Activated naive CD8-positive, alpha-beta T cell (primary cell): ENCODE results near the gene MAN1C1.

Experiments
- H3K27ac Mint-ChIP-seq: one replicate; pipeline ENCODE4 v1.8.0; 2021; ENCODE audit warnings: mixed read lengths
- H3K27me3 Mint-ChIP-seq: one replicate; pipeline ENCODE4 v1.8.0; 2021; ENCODE audit warnings: mixed read lengths
- H3K36me3 Mint-ChIP-seq: one replicate; pipeline ENCODE4 v1.8.0; 2021; ENCODE audit warnings: mixed read lengths
- H3K4me1 Mint-ChIP-seq: one replicate; pipeline ENCODE4 v1.8.0; 2021; ENCODE audit warnings: low read depth, mixed read lengths
- H3K4me3 Mint-ChIP-seq: one replicate; pipeline ENCODE4 v1.8.0; 2021; ENCODE audit warnings: mild to moderate bottlenecking, mixed read lengths
- H3K9me3 Mint-ChIP-seq: one replicate; pipeline ENCODE4 v1.8.0; 2021; ENCODE audit warnings: low read depth, mixed read lengths

Gene MAN1C1

GRCh38 chr1:25616095-25616986 is at the start of gene MAN1C1:
Gene MAN1C1, plus strand, starts transcription at chr1:25616791. Its CDS starts 1,007 bp downstream, at chr1:25617798.
- Mint-ChIP-seq H3K27me3 (no peaks in the 10 kb centered on the region), H3K4me3 (peak within 1 kb of the TSS; percentile 58), H3K4me1 (peaks cover 54% of the 10 kb centered on the region), H3K27ac (peak within 1 kb of the TSS; percentile 35), H3K36me3 (no peaks in the 10 kb centered on the region), H3K9me3 (no peaks in the 10 kb centered on the region)

- peaks cover 86% of the 10 kb centered on the region for H3K4me1 Mint-ChIP-seq
- H3K4me3 Mint-ChIP-seq: peak overlapping the region; percentile 71
- H3K36me3 Mint-ChIP-seq: no peaks in the 10 kb centered on the region
- H3K27ac Mint-ChIP-seq: peak overlapping the region; percentile 92
- no peaks in the 10 kb centered on the region for H3K9me3 Mint-ChIP-seq
- H3K27me3 Mint-ChIP-seq: no peaks in the 10 kb centered on the region
Observed at GRCh38 chr1:25567710-25568089, 48.9 kb upstream of the MAN1C1 start.

GRCh38 chr1:25568090-25568833 is 48.3 kb upstream of the MAN1C1 start:
- no peaks in the 10 kb centered on the region for H3K36me3 Mint-ChIP-seq
- H3K4me1 Mint-ChIP-seq: peaks cover 86% of the 10 kb centered on the region
- peak overlapping the region; percentile 71 for H3K4me3 Mint-ChIP-seq
- no peaks in the 10 kb centered on the region for H3K27me3 Mint-ChIP-seq
- H3K27ac Mint-ChIP-seq: peak overlapping the region; percentile 92
- no peaks in the 10 kb centered on the region for H3K9me3 Mint-ChIP-seq

GRCh38 chr1:25568834-25569596 is 47.6 kb upstream of the MAN1C1 start:
- Mint-ChIP-seq H3K27me3 (no peaks in the 10 kb centered on the region), H3K27ac (peak overlapping the region; percentile 92), H3K4me3 (peak overlapping the region; percentile 20), H3K9me3 (no peaks in the 10 kb centered on the region), H3K4me1 (peaks cover 86% of the 10 kb centered on the region), H3K36me3 (no peaks in the 10 kb centered on the region)

- peaks cover 86% of the 10 kb centered on the region for H3K4me1 Mint-ChIP-seq
- H3K4me3 Mint-ChIP-seq: no peak overlapping the region
- no peaks in the 10 kb centered on the region for H3K36me3 Mint-ChIP-seq
- no peaks in the 10 kb centered on the region for H3K27me3 Mint-ChIP-seq
- H3K27ac Mint-ChIP-seq: peak overlapping the region; percentile 92
- no peaks in the 10 kb centered on the region for H3K9me3 Mint-ChIP-seq
Observed at GRCh38 chr1:25569597-25570396, 46.8 kb upstream of the MAN1C1 start.

GRCh38 chr1:25570798-25571521 is 45.6 kb upstream of the MAN1C1 start:
- Mint-ChIP-seq H3K27ac (peak overlapping the region; percentile 61), H3K36me3 (no peaks in the 10 kb centered on the region), H3K9me3 (no peaks in the 10 kb centered on the region), H3K4me3 (no peak overlapping the region), H3K4me1 (peaks cover 76% of the 10 kb centered on the region), H3K27me3 (no peaks in the 10 kb centered on the region)

- Mint-ChIP-seq H3K4me1 (peaks cover 71% of the 10 kb centered on the region), H3K4me3 (no peak overlapping the region), H3K27me3 (no peaks in the 10 kb centered on the region), H3K36me3 (no peaks in the 10 kb centered on the region), H3K9me3 (no peaks in the 10 kb centered on the region), H3K27ac (peak overlapping the region; percentile 61)
Observed at GRCh38 chr1:25571522-25571970, 45.0 kb upstream of the MAN1C1 start.

GRCh38 chr1:25572107-25572506 is 44.5 kb upstream of the MAN1C1 start:
- H3K36me3 Mint-ChIP-seq: no peaks in the 10 kb centered on the region
- H3K27me3 Mint-ChIP-seq: no peaks in the 10 kb centered on the region
- H3K4me3 Mint-ChIP-seq: no peak overlapping the region
- H3K27ac Mint-ChIP-seq: peak overlapping the region; percentile 61
- no peaks in the 10 kb centered on the region for H3K9me3 Mint-ChIP-seq
- H3K4me1 Mint-ChIP-seq: peaks cover 65% of the 10 kb centered on the region

- Mint-ChIP-seq H3K4me1 (peaks cover 60% of the 10 kb centered on the region), H3K36me3 (no peaks in the 10 kb centered on the region), H3K9me3 (no peaks in the 10 kb centered on the region), H3K27me3 (no peaks in the 10 kb centered on the region), H3K4me3 (no peak overlapping the region), H3K27ac (peak overlapping the region; percentile 50)
Observed at GRCh38 chr1:25572708-25573590, 43.6 kb upstream of the MAN1C1 start.

- Mint-ChIP-seq H3K4me3 (no peak overlapping the region), H3K4me1 (peaks cover 54% of the 10 kb centered on the region), H3K9me3 (no peaks in the 10 kb centered on the region)
Observed at GRCh38 chr1:25573591-25573930, 43.0 kb upstream of the MAN1C1 start.

GRCh38 chr1:25573961-25574360 is 42.6 kb upstream of the MAN1C1 start:
- Mint-ChIP-seq H3K27me3 (no peaks in the 10 kb centered on the region), H3K36me3 (no peaks in the 10 kb centered on the region), H3K27ac (peak overlapping the region; percentile 61), H3K4me1 (peaks cover 50% of the 10 kb centered on the region), H3K9me3 (no peaks in the 10 kb centered on the region), H3K4me3 (no peak overlapping the region)

More at GRCh38 chr1:25573591-25573930, 43.0 kb upstream of the MAN1C1 start:
- Mint-ChIP-seq H3K36me3 (no peaks in the 10 kb centered on the region), H3K27me3 (no peaks in the 10 kb centered on the region), H3K27ac (no peak overlapping the region)

- H3K27me3 Mint-ChIP-seq: no peaks in the 10 kb centered on the region
- no peak overlapping the region for H3K4me3 Mint-ChIP-seq
Observed at GRCh38 chr1:25575191-25575590, 41.4 kb upstream of the MAN1C1 start.

More at GRCh38 chr1:25575191-25575590, 41.4 kb upstream of the MAN1C1 start:
- no peaks in the 10 kb centered on the region for H3K9me3 Mint-ChIP-seq
- no peaks in the 10 kb centered on the region for H3K36me3 Mint-ChIP-seq
- peaks cover 38% of the 10 kb centered on the region for H3K4me1 Mint-ChIP-seq
- no peak overlapping the region for H3K27ac Mint-ChIP-seq
